ENCODE data around the gene AADACL4.
"Not testable (repeated sequence)": the region's sequence is repeated elsewhere in the genome, so short reads cannot be mapped to it uniquely, and the experiment has no call there.

Gene AADACL4

DNA sequence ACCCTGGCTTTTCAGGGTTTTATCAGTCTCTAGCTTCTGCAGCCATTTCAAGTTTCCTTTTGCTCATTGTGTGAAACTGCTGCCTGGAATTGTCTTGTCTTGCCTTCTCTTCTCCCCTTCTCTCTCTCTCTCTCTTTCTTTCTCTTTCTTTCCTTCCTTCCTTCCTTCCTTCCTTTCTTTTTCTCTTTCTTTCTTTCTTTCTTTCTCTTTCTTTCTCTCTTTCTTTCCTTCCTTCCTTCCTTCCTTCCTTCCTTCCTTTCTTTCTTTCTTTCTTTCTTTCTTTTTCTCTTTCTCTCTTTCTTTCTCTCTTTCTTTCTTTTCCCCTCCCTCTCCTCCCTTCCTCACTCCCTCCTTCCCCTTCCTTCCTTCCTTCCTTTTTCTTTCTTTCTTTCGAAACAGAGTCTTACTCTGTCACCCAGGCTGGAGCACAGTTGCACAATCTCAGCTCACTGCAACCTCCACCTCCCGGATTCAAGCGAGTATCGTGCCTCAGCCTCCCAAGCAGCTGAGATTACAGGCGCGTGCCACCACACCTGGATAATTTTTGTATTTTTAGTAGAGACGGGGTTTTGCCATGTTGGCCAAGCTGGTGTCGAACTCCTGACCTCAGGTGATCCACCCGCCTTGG is 14.1 kb downstream of the AADACL4 start:
- DNase-seq = not testable (repeated sequence)

DNA sequence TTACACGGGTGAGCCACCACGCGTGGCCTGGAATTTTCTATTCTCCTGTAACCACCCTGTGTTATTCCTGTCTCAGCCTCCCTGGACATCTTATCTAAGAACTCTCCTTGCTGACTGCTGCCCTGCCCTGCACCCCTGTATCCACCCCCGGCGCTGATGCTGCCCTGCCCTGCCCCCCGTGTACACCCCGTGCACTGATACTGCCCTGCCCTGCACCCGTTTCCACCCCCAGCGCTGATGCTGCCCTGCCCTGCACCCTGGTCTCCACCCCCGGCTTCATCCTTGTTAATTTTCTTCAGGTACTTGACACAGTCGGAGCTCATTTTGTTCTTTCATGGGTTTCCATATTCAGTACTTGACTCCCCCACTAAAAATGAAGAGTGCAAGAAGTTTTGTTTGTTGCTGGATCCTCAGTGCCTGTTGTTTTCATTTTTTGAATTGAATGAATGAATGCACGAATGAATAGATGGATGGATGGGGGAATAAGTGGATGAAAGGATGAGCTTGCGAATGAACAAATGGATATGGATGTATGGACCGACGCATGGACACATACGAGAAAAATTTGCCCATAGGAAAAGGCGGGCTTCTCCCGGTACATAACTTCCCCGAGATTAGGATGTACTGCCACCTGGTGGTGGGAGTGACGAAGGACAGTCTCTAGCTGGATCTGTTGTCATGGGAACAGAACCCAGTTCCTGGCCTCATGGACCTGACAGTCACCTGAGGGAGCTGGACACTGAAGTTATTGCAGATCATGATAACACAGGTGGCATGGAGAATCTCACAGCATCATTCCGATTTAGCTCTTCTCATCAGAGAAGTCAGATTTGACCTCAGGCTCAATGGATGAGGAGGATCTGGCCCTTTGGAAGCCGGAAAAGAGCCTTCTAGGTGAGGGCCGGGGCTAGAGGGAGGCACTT is 14.9 kb downstream of the AADACL4 start:
- peak in 50 of 58 donors; percentile 1 to 75 (median 30) for DNase-seq

DNA sequence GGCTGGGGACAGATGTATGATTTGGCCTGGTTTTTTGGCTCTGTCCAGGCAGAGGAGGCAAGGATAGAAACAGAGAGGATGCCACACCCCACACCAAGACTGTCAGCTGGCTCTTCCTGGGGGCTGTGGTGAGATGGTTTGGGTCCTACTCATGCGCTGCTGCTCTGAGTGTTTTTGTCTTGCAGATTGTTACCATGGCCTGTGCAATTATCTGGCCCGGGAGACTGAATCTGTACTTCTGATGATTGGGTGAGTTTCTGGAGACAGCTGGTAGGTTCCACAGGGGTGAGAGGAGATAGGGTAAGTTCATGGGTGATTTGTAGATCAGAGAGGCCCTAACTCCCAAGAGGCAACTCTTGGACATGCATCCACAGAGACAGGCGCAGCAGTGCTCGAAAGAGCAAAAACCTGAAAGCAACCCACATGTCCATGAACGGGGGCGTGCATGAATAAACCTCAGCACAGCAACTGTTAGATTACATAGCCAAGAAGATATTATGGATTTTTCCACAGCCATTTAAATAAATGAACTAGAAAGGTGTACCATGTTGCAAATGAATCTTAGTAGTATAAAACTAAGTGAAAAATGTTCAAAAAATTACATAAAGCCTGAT is 17.8 kb downstream of the AADACL4 start:
- peak in 6 of 58 donors; percentile 0 to 32 (median 2) for DNase-seq

DNA sequence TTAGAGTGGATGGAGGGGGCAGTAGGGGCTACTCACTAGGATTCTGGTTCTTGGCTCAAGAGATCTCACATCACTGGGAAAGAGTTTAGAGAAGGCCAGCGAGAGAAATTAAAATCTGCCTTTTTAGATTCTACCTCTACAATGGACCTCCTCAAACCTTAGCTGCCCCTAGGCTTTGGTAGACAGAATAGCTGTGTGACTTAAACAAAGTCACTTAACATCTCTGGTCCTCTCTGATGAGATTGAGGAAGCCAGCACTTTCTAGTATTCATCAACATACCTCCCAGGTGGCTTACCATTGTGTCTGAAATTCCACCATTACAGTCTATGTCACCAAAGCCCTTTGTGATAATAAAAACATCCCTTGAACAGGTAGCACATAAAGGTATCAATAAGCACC is 18.7 kb downstream of the AADACL4 start:
- no peak for DNase-seq

DNA sequence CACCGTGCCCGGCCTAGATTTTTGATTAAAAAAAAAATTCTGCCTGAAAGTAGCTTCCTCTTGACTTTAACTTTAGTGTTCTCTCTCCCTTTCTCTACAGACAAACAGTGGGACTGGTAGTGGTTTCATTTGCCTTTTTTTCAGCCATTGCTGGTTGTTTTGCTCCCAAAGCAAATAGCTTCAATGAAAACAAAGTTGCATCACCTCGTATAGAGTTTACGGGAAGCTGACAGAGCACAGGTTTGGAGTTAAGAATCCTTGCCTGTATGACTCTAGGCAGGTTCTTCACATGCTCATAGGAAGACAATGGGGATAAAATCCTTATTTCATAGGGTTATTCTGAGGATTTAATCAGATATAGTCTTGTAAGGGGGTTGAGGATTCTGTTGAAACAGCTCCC is 21.6 kb downstream of the AADACL4 start:
- no peak for DNase-seq

DNA sequence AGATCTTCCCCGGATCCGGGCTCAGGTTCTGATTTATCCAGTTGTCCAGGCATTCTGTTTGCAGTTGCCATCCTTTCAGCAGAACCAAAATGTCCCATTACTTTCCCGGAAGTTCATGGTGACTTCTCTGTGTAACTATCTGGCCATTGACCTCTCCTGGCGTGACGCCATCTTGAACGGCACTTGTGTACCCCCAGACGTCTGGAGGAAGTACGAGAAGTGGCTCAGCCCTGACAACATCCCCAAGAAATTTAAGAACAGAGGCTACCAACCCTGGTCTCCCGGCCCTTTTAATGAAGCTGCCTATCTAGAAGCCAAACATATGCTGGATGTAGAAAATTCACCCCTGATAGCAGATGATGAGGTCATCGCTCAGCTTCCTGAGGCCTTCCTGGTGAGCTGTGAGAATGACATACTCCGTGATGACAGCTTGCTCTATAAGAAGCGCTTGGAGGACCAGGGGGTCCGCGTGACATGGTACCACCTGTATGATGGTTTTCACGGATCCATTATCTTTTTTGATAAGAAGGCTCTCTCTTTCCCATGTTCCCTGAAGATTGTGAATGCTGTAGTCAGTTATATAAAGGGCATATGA is 22.4 kb downstream of the AADACL4 start:
- DNase-seq = no peak

DNA sequence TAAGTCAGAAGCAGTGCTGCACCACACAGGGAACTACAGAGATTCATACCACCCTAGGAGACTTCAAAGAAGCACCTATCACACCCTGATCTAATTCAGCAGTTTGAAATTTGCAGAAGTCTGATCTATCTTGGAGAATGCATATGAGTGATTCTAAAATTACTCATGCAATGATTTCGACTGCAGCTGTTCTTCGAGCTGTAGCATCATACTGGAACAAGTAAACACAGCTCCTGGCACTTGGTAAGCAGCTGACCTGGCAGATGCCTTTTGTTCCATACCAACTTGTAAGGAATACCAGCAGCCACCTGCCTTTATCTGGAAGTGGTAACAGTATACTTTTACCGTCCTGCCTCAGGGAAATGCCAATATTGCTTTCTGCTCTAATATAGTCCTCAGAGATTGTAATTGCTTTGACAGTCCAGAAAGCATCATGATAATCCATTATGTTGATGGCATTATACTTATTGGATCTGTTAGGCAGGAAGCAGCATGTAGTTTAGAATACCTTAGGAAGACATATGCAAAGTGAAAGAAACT is 25.7 kb downstream of the AADACL4 start:
- DNase-seq = peak in 1 of 58 donors; percentile 0

DNA sequence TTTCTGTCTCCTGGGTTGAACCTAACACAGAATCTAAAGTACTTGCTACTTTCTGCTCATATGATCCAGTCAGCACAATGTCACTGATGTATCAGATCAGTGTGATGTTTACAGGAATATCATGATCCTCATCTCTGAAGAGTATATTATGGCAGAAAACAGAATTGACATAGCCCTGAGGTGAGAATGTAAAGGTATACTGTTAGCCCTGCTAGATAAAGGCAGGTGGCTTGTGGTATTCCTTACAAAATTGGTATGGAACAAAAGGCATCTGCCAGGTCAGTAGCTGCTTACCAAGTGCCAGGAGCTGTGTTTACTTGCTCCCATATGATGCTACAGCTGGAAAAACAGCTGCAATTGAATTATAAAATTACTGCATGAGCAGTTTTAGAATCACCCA is 30.5 kb downstream of the AADACL4 start:
- no peak for DNase-seq

DNA sequence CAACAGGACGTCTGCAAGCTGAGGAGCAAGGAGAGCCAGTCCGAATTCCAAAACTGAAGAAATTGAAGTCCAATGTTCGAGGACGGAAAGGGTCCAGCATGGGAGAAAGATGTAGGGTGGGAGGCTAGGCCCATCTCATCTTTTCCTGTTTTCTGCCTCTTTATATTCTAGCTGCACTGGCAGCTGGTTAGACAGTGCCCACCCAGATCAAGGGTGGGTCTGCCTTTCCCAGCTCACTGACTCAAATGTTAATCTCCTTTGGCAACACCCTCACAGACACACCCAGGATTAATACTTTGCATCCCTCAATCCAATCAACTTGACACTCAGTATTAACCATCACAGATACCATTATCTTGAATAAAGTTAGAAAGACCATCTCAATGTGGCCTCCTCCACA is 32.2 kb downstream of the AADACL4 start:
- not testable (repeated sequence) for DNase-seq

DNA sequence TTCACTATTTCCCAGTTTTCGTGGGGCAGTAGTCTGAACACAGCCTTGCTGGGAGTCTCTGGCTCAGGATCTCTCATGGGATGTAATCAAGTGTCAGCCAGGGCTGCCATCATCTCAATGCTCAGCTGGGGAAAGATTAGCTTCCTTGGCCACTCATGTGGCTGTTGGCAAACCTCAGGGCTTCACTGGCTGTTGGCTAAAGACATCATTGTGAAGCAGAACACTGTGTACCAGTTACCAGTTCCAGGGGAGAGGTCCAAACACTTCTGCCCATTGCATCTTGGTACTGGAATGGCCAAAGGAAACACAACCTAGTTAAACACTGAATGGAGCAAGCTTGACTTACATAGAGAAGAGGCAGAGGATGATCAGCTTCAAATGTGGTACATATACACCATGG is 33.7 kb downstream of the AADACL4 start:
- peak in 12 of 58 donors; percentile 4 to 46 (median 8) for DNase-seq

DNA sequence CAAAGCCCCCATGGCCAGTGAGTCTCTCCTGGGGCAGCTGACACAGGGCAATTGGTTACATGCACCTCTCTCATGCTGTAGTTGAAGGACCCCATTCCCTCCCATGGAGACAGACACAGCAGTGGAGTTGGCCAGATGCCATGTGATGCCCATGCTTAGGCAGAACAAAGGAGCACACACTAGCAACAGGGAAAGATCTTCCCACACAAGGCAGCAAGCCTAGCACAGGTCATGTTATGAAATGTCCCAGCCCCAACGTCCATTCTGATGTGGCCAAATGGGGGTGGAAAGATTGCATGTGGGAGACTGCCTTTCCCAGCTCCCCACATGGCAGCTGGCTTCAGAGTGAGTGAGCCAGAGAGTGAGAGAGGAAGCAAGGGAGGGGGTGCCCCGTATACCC is 34.5 kb downstream of the AADACL4 start:
- peak in 2 of 58 donors; percentile 3 to 5 for DNase-seq

DNA sequence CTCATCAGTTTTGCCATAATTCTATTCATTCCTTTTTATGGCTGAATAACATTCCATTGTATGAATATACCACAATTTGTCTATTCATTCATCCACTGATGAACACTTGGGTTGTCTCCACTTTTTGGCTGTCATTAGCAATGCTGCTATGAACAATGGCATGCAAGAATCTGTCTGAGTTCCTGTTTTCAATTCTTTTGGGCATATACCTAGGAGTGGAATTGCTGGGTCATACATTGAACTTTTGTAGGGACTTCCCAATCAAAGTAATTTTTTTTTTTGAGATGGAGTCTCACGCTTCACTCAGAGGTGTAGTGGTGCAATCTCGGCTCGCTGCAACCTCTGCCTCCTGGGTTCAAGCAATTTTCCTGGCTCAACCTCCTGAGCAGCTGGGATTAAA is 34.9 kb downstream of the AADACL4 start:
- DNase-seq = no peak

DNA sequence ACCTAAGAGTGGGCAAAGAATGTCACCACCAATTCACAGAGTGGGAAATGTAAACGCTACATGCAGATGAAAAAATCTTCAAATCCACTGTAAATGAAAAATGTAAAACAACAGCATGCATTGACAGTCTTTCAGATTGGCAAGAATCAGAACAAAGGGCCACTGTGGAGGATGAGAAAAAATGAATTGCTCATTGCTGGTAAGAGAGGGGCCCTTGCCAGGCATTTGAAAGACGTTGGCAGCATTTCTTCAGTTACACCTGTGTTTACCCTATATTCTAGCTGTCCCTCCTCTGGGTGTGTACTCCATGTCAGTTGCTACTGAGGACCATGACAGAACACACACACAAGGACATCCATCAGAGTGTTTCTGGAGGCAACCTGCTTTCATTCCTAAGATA is 46.3 kb downstream of the AADACL4 start:
- peak in 11 of 58 donors; percentile 2 to 42 (median 9) for DNase-seq

DNA sequence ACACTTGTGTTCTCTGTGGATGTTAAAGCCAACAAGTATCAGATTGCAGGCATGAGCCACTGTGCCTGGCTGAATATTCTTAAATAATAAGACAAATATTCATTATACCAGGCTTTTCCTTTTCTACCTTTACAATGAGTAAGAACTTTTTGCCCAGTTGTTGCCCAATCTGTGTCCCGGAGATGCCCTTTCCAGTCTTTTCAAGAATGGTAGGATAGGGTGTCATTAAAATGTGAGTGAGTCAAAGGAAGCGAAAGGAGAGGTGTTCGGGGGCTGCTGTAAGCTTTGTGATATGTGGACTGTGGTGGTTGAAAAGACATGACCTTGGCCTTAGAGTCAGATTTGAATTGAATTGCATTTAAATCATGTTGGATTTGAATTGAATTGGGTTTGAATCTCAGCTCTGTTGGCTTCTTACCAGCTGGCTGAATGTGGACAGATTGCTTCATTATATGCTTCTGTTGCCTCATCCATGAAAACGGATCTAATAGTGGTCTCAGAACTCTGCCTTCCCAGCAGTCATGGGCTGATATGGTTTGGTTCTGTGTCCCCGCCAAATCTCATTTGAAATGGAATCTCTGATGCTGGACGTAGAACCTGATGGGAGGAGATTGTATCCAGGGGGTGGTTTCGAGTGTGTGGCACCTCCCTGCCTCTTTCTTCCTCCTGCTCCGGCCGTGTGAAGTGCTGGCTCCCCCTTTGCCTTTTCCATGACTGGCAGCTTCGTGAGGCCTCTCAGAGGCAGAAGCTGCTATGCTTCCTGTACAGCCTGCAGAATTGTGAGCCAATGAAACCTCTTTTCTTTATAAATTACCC is 49.3 kb downstream of the AADACL4 start:
- DNase-seq = no peak

DNA sequence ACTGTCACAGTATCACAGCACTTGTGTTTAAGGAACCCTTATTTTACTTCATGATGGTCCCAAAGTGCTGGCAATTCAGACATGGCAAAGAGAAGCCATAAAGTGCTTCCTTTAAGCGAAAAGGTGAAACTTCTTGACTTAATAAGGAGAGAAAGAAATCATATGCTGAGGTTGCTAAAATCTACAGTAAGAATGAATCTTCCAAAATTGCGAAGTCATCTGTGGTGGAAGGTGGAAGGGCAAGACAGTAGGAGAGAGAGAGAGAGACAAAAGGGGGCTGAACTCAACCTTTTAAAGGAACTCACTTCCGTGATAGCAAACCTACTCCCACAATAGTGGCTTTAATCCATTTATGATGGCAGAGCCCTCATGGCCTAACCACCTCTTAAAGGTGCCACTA is 52.8 kb downstream of the AADACL4 start:
- no peak for DNase-seq

DNA sequence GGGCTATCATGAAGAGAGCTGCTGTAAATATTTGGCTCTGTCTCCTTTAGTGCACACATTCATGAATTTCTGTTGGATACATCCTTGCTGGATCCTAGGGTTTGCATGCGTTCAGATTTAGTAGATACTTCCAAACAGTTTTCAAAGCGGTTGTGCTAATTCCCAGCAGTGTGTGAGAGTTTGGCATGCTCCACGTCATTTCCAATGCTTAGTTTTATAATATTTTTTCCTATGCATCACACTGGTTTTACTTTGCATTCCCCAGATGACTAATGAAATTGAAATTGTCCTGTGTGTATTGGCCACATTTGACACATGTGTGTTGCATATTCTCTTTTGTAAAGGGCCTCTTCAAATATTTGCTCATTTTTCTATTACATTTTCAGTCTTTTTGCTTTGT is 53.5 kb downstream of the AADACL4 start:
- DNase-seq = no peak

DNA sequence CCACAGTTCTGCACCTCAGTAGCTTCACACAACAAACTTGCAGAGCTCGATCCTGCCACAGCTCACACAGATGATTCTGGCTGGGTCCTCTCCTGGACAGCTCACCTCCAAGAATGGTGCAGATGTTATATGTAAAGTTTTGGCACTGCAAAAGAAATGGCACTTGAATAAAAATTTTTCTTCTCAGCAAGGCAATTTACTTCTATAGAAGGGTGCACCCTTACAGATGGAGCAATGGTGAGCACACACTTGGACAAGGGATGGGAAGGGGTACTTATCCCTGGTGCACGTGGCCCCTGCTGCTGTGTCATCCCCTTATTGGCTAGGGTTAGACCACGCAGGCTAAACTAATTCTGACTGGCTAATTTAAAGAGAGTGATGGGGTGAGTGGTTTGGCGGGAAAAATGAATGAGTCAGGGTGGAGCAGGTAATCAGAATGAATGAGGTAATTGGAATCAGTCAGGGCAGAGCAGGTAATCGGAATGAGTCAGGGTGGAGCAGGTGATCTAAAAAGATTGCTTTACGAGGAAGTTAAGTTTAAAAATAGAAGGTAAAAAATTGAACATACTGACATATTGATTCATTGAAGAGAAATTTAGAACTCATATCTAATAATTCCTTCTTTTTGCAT is 60.1 kb downstream of the AADACL4 start:
- DNase-seq = no peak

DNA sequence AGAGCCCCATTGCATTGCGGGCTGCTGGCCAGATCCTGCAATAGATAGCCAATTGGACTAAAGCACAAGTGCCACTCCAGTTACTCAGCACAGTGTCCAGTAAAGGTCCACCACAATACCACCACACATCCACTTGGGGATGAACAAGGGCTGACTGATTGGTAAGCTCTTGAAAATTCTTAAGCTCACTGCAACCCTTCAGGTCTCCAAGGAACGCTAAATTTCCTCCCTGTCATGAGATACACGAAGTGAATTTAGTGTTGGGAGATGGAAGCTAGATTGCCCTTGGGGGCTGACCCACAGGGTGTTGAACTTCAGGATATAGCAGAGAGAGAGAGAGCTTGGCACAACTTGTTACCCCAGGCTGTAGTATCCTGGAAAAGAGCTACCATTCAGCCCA is 62.2 kb downstream of the AADACL4 start:
- DNase-seq = no peak

DNA sequence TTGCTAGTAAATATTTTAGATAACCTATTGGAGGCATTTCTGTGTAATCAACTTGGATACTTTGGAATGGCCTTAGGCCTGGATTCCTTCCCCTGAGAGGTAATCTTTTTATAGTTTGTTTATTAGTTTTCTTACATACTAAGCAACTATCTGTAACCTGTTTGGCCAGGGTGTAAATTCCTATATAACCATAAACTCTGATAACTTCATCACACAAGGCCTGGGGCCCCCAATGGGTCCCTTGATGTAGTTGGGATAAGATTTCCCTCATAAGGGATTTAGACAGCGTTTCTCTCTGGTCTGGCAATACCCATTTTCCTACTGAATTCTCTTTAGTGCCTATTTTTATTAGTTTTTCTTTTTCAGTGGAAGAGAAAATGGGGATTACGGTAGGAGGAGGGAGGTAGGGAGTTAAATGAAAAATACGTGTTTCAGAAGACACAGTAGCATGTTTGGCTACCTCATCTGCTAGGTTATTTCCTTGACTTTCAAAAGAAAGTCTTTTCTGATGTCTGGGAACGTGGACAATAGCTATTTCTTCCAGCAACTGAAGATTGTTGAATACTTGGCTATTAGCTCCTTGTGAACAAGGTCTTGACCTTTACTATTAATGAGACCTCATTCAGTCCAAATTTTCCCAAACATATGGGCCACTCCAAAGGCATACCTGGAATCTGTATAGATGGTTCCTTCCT is 64.7 kb downstream of the AADACL4 start:
- DNase-seq = no peak

DNA sequence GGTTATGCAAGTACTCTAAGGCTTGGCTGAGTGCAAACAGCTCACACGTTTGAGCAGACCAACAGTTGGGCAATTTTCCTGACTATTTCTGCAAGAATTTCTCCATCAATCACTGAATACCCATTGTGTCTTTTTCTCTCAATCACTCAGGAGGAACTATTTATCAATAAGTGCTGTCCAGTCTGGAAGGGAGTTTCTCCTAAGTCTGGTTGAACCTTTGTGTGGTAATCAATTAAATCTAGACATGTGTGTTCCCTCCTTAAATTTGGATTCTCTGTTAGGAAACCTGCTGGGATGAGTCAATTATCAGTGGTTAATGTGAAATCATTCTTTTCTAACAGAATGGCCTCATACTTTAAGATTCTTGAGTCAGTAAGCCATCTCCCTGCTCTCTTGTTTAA is 65.2 kb downstream of the AADACL4 start:
- DNase-seq = no peak
